CD4-positive, alpha-beta T cell treated with Interferon alpha-2 for 1 hour (primary cell): Measurements from ENCODE around the gene UGT2B7.
"Not testable (repeated sequence)": the region's sequence is repeated elsewhere in the genome, so short reads cannot be mapped to it uniquely, and the experiment has no call there.

ENCODE experiments used
- DNase-seq, 2 donors: peaks; one replicate each; pipeline ENCODE4 v3.0.0-alpha.2; 2020 to 2022

Gene UGT2B7

GRCh38 chr4:69096111-69096656 is at the start of gene UGT2B7:
Gene UGT2B7, plus strand, starts transcription at chr4:69096474. Its CDS starts 47 bp downstream, at chr4:69096521.
- no peak for DNase-seq

GRCh38 chr4:69049860-69050259 is 46.4 kb upstream of the UGT2B7 start:
- no peak for DNase-seq

GRCh38 chr4:69050853-69051575 is 45.3 kb upstream of the UGT2B7 start:
- not testable (repeated sequence) for DNase-seq

GRCh38 chr4:69051576-69051943 is 44.7 kb upstream of the UGT2B7 start:
- no peak for DNase-seq

GRCh38 chr4:69053309-69053885 is 42.9 kb upstream of the UGT2B7 start:
- not testable (repeated sequence) for DNase-seq

- not testable (repeated sequence) for DNase-seq
These were observed 42.2 kb upstream of the UGT2B7 start for GRCh38 chr4:69054033-69054432.

- DNase-seq, result no peak
These were observed 41.6 kb upstream of the UGT2B7 start for GRCh38 chr4:69054578-69055200.

- DNase-seq, result no peak
These were observed 40.1 kb upstream of the UGT2B7 start for GRCh38 chr4:69056150-69056549.

GRCh38 chr4:69056921-69057550 is 39.2 kb upstream of the UGT2B7 start:
- DNase-seq, result no peak

GRCh38 chr4:69057620-69058409 is 38.5 kb upstream of the UGT2B7 start:
- no peak for DNase-seq

- no peak for DNase-seq
These were observed 37.7 kb upstream of the UGT2B7 start for GRCh38 chr4:69058410-69059059.

GRCh38 chr4:69060651-69061308 is 35.5 kb upstream of the UGT2B7 start:
- no peak for DNase-seq

- no peak for DNase-seq
These were observed 31.9 kb upstream of the UGT2B7 start for GRCh38 chr4:69064391-69064790.

- DNase-seq, result no peak
These were observed 29.3 kb upstream of the UGT2B7 start for GRCh38 chr4:69066945-69067344.

GRCh38 chr4:69069085-69069484 is 27.2 kb upstream of the UGT2B7 start:
- DNase-seq, result no peak

- no peak for DNase-seq
These were observed 25.7 kb upstream of the UGT2B7 start for GRCh38 chr4:69070590-69070989.

- DNase-seq, result no peak
These were observed 25.0 kb upstream of the UGT2B7 start for GRCh38 chr4:69071286-69071685.

- no peak for DNase-seq
These were observed 22.9 kb upstream of the UGT2B7 start for GRCh38 chr4:69073375-69073774.

- no peak for DNase-seq
These were observed 21.0 kb upstream of the UGT2B7 start for GRCh38 chr4:69075061-69075792.

GRCh38 chr4:69078852-69079251 is 17.4 kb upstream of the UGT2B7 start:
- DNase-seq, result no peak

- no peak for DNase-seq
These were observed 7.8 kb upstream of the UGT2B7 start for GRCh38 chr4:69088473-69088872.
